H1 (cell line): Measurements from ENCODE around the gene HYDIN.

Experiments used
- CTCF ChIP-seq, 3 experiments: IDR thresholded peaks; 1 replicate in 2 of 3; 2 replicates in 1 of 3; pipeline versions ENCODE4 v1.5.1 to v1.6.1; 2011; ENCODE audit warnings: low read length in 3 of 3, mild to moderate bottlenecking in 3 of 3, inconsistent platforms in 2 of 3, low read depth in 1 of 3, moderate library complexity in 1 of 3; ENCODE audit not compliant: insufficient read depth in 1 of 3; ENCODE audit errors: control extremely low read depth in 1 of 3
- EP300 ChIP-seq, 2 experiments: IDR thresholded peaks; 1 replicate in 1 of 2; 2 replicates in 1 of 2; pipeline ENCODE4 v1.6.1; 2011 to 2012; ENCODE audit warnings: low read depth in 2 of 2, low read length in 2 of 2, mild to moderate bottlenecking in 2 of 2, borderline replicate concordance in 1 of 2, inconsistent platforms in 1 of 2, moderate library complexity in 1 of 2
- HDAC2 ChIP-seq, 2 experiments: fragments of 300-600 bp in 1 of 2; sonication (generic) in 1 of 2; IDR thresholded peaks; 2 replicates each; pipeline ENCODE4 v1.6.1; 2011 to 2012; ENCODE audit warnings: low read depth in 2 of 2, low read length in 2 of 2, mild to moderate bottlenecking in 2 of 2, moderate library complexity in 2 of 2, borderline replicate concordance in 1 of 2, inconsistent platforms in 1 of 2
- JUND ChIP-seq: IDR thresholded peaks from 2 replicates; pipeline ENCODE4 v1.6.1; 2011; ENCODE audit warnings: mild to moderate bottlenecking, improper control_type of control experiment, low read length
- MAFK ChIP-seq: IDR thresholded peaks from 2 replicates; pipeline ENCODE4 v1.6.1; 2012; ENCODE audit warnings: low read depth, mild to moderate bottlenecking, improper control_type of control experiment, low read length
- MAX ChIP-seq: IDR thresholded peaks from 2 replicates; pipeline ENCODE4 v1.6.1; 2012; ENCODE audit warnings: inconsistent platforms
- NANOG ChIP-seq: IDR thresholded peaks from 2 replicates; pipeline ENCODE4 v1.6.1; 2011; ENCODE audit warnings: low read length, low read depth, mild to moderate bottlenecking, inconsistent platforms; ENCODE audit not compliant: insufficient read depth, poor library complexity, severe bottlenecking
- POLR2A ChIP-seq, 2 experiments: IDR thresholded peaks; 1 replicate in 1 of 2; 2 replicates in 1 of 2; pipeline ENCODE4 v1.6.1; 2011; ENCODE audit warnings: low read depth in 2 of 2, low read length in 2 of 2, mild to moderate bottlenecking in 2 of 2; ENCODE audit errors: control extremely low read depth in 1 of 2
- POLR2AphosphoS5 ChIP-seq: IDR thresholded peaks from 2 replicates; pipeline ENCODE4 v1.6.1; 2011; ENCODE audit warnings: low read depth, low read length
- SP2 ChIP-seq: IDR thresholded peaks from 2 replicates; pipeline ENCODE4 v1.6.1; 2012; ENCODE audit warnings: mild to moderate bottlenecking, low read length, inconsistent platforms
- SRF ChIP-seq: IDR thresholded peaks from 2 replicates; pipeline ENCODE4 v1.6.1; 2011; ENCODE audit warnings: mild to moderate bottlenecking, low read depth, low read length, moderate library complexity
- TAF1 ChIP-seq: IDR thresholded peaks from 2 replicates; pipeline ENCODE4 v1.6.1; 2011; ENCODE audit warnings: mild to moderate bottlenecking, low read depth, low read length
- USF2 ChIP-seq: IDR thresholded peaks from 2 replicates; pipeline ENCODE4 v1.6.1; 2011; ENCODE audit warnings: low read length, improper control_type of control experiment

GRCh38 chr16:70805787-70806186 lies 424.7 kb downstream of the HYDIN start:
- TF ChIP-seq CTCF (IDR thresholded peaks at IDR 0.05; ENCODE audit: control extremely low read depth in 1 of 3, insufficient read depth in 1 of 3, low read depth in 1 of 3, low read length in 3 of 3) (no peak), POLR2AphosphoS5 (no peak), TAF1 (no peak), HDAC2 (IDR thresholded peaks at IDR 0.05; ENCODE audit: borderline replicate concordance in 1 of 2, low read depth in 2 of 2, low read length in 2 of 2) (no peak), EP300 (IDR thresholded peaks at IDR 0.05; ENCODE audit: borderline replicate concordance in 1 of 2, low read depth in 2 of 2, low read length in 2 of 2) (no peak), SP2 (no peak), JUND (no peak), MAFK (no peak), USF2 (no peak), POLR2A (IDR thresholded peaks at IDR 0.05; ENCODE audit: control extremely low read depth in 1 of 2, low read depth in 2 of 2, low read length in 2 of 2) (no peak), SRF (no peak), MAX (no peak), NANOG (no peak)
